ENCODE results near the gene GDF7. TPM values are rescaled to one million over a fixed set of nuclear protein-coding genes. Genes with fewer than 3 reads are reported as not detected.

The GDF7 gene
- total RNA-seq, 3 donors from 2014 or later = under 0.01 to 0.15 (median under 0.01) TPM

- no peak for TF ChIP-seq POLR2A (IDR thresholded peaks at IDR 0.05)
- TF ChIP-seq POLR2AphosphoS5 (IDR thresholded peaks at IDR 0.05) = no peak
- no peak for TF ChIP-seq CTCF (IDR thresholded peaks at IDR 0.05)
- no peak overlapping the region for H3K27ac ChIP-seq
- no peaks in the 10 kb centered on the region for H3K27me3 ChIP-seq
- no peaks in the 10 kb centered on the region for H3K9me3 ChIP-seq
- H3K4me3 ChIP-seq = no peak overlapping the region
- DNase-seq (ENCODE audit: low spot score in 2 of 2) = no peak
- H3K4me1 ChIP-seq = no peaks in the 10 kb centered on the region
- intact Hi-C loops (cut with DNase I; ENCODE audit: low total_unique reads) = no loop called here
- H3K36me3 ChIP-seq = peaks cover 3% of the 10 kb centered on the region
Measured at GRCh38 chr2:20627712-20628380, 39.1 kb upstream of the GDF7 start.

- H3K4me1 ChIP-seq = peaks cover 5 to 9% of the 10 kb centered on the region in 2 donors
- no peak overlapping the region for H3K27ac ChIP-seq
- intact Hi-C loops (cut with DNase I; ENCODE audit: low total_unique reads) = no loop called here
- H3K4me3 ChIP-seq = no peak overlapping the region
- H3K9me3 ChIP-seq = no peaks in the 10 kb centered on the region
- H3K27me3 ChIP-seq = no peaks in the 10 kb centered on the region
- TF ChIP-seq POLR2AphosphoS5 (IDR thresholded peaks at IDR 0.05) (no peak), CTCF (IDR thresholded peaks at IDR 0.05) (no peak), POLR2A (IDR thresholded peaks at IDR 0.05) (no peak)
- DNase-seq (ENCODE audit: low spot score in 2 of 2) = no peak
- peaks cover under 1% of the 10 kb centered on the region for H3K36me3 ChIP-seq
Measured at GRCh38 chr2:20629181-20629580, 37.8 kb upstream of the GDF7 start.

- DNase-seq (ENCODE audit: low spot score in 2 of 2) = no peak
- intact Hi-C loops (cut with DNase I; ENCODE audit: low total_unique reads) = no loop called here
- Histone ChIP-seq H3K4me1 (peaks cover 10 to 14% of the 10 kb centered on the region in 2 donors), H3K9me3 (no peaks in the 10 kb centered on the region), H3K4me3 (no peak overlapping the region), H3K36me3 (no peaks in the 10 kb centered on the region), H3K27ac (no peak overlapping the region), H3K27me3 (no peaks in the 10 kb centered on the region)
- TF ChIP-seq CTCF (IDR thresholded peaks at IDR 0.05) (no peak), POLR2A (IDR thresholded peaks at IDR 0.05) (no peak), POLR2AphosphoS5 (IDR thresholded peaks at IDR 0.05) (no peak)
Measured at GRCh38 chr2:20629581-20630171, 37.3 kb upstream of the GDF7 start.

- DNase-seq (ENCODE audit: low spot score in 2 of 2) = no peak
- no peak overlapping the region for H3K27ac ChIP-seq
- H3K4me3 ChIP-seq = no peak overlapping the region
- H3K36me3 ChIP-seq = no peaks in the 10 kb centered on the region
- intact Hi-C loops (cut with DNase I; ENCODE audit: low total_unique reads) = no loop called here
- H3K9me3 ChIP-seq = no peaks in the 10 kb centered on the region
- H3K4me1 ChIP-seq = peaks cover 14 to 27% of the 10 kb centered on the region in 2 donors
- no peaks in the 10 kb centered on the region for H3K27me3 ChIP-seq
- TF ChIP-seq POLR2AphosphoS5 (IDR thresholded peaks at IDR 0.05) = no peak
- no peak for TF ChIP-seq POLR2A (IDR thresholded peaks at IDR 0.05)
- TF ChIP-seq CTCF (IDR thresholded peaks at IDR 0.05) = no peak
Measured at GRCh38 chr2:20630967-20631366, 36.0 kb upstream of the GDF7 start.

- Histone ChIP-seq H3K27ac (peak overlapping the region in 1 of 2 donors; percentile 7), H3K4me3 (no peak overlapping the region), H3K36me3 (no peaks in the 10 kb centered on the region), H3K27me3 (no peaks in the 10 kb centered on the region), H3K9me3 (no peaks in the 10 kb centered on the region), H3K4me1 (peaks cover 20 to 27% of the 10 kb centered on the region in 2 donors)
- DNase-seq (ENCODE audit: low spot score in 2 of 2) = no peak
- TF ChIP-seq POLR2AphosphoS5 (IDR thresholded peaks at IDR 0.05) (no peak), POLR2A (IDR thresholded peaks at IDR 0.05) (no peak), CTCF (IDR thresholded peaks at IDR 0.05) (no peak)
- intact Hi-C loops (cut with DNase I; ENCODE audit: low total_unique reads) = no loop called here
Measured at GRCh38 chr2:20631617-20632307, 35.2 kb upstream of the GDF7 start.
